T-helper 22 cell (primary cell): ENCODE measurements around the gene FBXO7.

Source experiments
- DNase-seq: peaks from one replicate; pipeline ENCODE4 v3.0.0-alpha.2; 2020; ENCODE audit warnings: low read depth

The FBXO7 gene

DNA sequence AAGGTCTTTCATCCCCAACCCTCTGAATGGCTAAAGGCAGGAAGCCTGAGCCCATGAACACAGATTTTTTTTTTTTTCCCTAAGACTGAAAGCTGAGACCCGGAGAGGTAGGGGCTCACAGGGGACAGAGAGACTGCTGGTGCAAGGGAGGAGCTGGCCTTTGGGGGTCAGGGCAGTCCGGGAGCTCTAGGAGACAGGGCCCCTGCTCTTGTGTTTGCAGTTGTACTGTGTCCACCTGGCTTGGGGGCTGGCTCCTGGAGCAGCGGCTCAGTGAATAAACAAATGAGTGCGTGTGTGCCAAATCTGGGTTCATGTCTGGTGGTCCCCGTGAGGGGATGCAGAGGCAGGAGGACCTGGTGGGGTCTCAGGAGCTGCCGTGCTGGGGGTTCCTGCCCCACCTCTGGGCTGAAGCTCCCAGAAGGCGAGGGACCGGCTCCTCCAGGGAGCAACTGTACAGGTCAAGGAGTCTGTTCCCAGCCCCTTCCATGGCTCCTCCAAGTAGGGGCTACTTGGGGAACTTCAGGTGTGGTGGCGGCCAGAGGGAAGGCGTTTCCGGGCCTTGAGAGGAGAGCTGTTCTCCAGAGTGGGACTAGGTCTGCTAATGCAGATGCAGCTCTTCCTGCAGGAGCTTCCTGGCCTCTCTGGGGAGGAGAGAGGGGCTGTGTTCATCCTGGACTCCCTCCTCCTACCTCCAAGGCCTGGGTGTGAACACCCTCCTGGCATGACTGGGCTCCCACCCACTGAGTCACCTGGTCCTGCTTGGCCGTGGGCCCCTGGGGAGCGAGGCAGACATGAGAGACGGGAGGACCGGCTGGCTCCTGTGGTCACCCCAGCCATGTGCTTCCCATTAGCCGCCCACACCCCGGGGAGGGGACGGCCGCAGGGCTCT, 57.6 kb downstream of the FBXO7 start:
- DNase-seq, result no peak

DNA sequence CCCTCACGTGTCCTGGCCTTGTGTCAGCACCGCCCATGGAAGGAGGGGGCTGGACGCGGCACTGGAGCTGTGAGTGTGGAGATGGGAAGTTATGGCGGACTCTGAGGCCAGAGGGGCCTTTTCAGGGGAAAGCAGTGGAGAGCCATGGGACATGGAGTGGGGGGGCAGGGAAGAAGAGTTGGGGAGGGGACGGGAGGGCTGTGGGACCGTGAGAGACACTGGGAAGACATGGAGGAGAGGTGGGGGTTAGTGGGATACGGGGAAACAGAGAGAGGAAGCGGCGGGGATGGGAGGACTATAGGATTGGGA, 58.2 kb downstream of the FBXO7 start:
- no peak for DNase-seq

DNA sequence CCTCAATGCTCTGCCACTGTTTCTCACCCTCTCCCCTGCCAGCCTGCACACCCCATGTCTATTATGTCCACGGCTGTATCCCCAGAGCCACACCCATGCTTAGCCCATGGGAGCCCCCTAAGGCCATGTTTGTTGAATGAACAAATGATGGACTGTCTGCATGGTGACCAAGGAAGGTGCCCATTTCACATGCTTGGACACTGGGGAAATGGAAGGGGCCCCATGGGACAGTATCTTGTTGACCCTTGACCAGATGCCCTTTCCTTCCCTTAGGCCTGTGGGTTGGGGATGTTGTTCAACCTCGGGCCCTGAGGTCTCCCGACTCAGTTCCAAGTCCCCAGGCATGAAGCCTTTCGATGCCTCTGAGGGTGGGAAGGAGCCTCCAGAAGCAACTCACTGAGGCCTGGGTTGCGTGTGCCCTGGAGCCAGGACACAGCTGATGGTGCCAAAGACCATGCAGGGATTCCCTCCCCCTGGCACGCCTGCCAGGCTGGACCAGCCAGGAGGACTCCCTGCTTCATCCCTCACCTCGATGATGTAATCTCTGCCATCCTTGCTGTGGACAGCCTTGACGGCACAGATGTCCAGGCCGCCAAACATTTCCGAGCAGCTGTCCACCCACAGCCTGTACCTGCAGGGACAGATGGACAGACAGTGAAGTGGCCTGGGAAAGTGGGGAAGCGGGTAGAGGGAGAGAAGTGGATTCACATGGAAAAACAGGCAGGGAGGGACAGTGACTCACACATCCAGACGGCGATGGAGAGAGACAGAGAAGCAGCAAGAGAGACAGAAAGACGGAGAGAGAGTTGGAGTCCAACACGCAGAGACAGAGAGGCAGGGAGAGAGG, 58.9 kb downstream of the FBXO7 start:
- no peak for DNase-seq

DNA sequence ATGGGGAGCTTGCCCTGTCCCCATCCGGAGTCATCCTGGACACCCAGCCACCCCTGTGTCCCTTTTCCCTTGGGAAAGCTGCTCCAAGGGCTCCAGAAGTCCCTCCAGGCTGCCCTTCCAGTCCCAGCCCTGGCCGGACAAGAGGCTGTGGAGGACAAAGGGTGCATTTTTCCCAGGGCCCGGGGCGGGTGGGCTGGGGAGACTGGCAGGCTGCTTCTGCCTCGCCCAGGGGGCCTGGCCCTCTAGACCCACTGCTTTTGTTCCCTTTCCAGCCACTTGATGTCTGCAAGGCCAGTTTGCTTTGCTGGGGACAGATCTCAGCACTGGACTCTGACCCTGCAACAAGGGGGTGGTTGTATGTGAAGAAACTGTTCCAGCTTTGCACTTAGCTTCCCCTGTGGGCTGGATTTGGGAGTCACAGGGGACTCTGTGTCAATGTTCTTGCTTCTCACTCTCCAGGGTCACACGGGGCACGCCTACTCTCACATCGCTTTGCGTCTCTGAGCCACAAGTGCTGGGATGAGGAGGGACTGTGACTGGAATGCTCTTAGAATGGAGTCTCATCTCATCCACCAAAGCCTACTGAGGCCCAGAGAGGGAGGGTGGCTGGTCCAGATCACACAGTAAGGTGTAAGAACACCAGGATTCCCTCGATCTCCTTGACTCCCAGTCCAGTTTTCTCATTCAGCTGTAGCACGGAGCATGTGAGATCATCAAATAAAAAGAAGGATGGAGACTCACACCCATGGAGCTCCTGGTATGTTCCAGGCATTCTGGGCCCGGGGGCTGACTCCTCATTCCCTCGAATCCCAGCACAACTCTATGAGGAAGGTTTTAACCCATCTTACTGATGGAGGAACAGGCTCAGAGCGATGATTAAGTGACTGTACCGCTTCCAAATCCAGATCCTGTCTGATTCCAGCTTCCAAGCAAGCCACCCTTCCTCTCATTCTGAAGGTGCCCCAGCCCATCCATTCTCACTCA, 59.9 kb downstream of the FBXO7 start:
- DNase-seq, result no peak

DNA sequence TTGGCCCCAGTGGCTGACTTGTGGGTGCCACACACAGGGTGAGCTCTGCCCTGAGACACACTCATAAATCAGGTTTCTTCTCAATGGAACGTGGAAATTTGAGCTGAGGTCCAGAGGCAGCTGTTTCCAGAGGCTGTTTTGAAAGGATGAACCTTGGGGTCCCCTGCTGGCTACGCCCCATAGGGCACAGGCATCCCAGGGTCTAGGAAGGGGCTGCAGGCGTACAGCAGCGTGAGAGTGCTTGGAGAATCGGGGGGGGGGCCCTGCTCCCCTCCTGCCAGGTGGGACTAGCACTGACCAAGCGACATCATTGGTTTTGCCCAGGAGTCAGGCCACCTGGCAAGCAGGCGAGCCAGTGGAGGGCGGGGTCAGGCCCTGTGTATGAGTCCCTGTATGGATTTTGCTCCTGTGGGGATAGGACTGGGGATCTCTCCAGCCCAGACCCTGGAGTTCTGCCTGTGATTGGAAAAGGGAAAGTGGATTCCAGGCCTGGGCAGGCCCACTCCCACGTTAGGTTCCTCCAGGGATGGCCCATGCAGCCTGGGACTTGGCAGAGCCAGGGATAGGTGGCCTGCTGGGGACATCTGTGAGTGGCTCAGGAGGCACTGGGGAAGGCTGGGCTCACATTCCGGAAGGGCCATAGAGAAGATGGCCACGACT, 61.0 kb downstream of the FBXO7 start:
- DNase-seq, result no peak

DNA sequence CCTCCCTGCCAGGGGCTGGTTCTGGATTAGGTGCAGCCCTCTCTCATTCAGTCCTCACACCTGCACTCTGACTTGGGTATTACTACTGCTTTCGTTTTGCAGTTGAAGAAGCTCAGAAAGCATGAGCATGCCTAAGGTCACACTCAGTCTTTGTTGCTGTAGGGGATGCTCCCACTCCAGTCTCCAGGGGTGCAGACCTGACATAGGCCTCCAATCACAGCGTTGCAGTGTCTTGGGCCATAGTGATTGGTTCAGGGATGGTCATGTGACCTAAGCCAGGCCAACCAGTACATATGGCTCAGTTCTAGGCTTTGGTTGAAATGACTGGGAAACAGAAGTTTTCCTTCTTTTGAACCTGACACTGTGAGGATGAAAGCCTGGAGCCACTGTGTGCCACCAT, 61.7 kb downstream of the FBXO7 start:
- DNase-seq, result no peak

DNA sequence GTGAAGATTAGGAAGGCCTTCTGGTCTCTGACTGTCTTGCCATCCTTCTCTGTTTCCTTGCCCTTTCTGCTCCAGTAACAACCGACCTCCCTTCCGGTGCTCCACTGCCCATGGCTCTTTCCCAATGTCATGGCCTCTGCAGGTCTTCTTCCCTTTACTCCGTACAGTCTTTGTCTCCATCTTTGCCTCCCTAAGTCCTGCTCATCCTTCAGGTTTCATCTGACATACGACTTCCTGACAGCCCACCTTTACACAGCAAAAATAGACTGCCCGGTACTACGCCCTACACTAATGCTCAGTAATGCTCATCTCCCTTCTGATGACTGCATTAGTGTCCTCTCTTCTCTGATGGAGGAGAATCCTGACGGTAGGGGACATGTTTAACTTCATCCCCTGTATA, 63.9 kb downstream of the FBXO7 start:
- DNase-seq, result no peak

DNA sequence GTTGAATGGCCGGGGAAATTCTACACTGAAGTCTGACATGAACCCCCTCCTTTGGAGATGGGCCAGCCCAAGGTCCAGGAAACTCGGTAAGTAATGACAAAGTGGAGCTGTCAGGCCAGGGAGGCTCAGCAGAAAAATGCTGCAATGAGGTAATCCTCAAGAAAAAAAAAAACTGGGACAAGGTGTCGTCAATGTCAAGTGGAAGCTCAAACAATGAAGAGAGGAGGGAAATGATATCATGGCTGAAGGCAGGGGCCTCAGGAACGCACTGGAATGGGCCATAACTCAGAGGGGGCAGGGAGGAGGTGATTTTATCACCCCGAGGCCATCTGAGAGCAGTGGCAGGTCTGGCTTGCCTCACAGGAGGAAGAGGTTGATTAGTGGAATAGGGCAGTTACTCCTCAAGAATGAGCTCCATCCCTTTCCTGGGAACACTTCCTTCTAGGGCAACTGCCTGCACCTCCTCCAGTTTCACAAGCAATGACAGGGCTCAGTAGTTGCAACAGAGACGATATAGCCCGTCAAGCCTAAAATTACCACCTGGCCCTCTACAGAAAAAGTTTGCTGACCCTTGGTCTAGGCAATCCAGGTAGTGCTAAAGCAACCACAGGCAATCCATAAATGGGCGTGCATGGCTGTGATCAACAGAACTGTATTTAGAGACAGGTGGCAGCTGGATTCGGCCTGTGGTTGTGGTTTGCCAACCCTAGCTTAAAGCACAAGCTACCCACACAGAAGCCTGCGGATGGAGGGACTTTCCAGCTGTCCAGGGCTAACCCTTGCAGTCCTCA, 65.2 kb downstream of the FBXO7 start:
- DNase-seq, result no peak

DNA sequence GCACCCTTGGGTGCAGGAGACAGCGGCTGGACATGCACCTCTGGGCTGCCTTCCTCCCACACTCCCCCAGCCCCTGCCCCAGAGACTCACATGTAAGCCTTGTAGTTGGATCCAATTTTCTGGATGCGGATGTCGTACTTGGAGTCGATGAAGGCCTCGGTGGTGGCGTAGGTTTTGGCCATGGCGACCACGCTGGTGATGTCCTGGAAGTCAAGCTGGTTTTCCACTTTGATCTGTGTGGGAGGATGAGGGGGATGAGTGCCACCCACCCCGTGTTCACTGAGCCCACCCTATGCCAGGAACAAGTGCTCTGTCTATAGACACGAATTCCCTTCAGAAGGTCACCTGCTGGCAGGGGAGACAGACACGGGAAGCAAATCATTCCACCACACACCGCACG, 66.9 kb downstream of the FBXO7 start:
- no peak for DNase-seq

DNA sequence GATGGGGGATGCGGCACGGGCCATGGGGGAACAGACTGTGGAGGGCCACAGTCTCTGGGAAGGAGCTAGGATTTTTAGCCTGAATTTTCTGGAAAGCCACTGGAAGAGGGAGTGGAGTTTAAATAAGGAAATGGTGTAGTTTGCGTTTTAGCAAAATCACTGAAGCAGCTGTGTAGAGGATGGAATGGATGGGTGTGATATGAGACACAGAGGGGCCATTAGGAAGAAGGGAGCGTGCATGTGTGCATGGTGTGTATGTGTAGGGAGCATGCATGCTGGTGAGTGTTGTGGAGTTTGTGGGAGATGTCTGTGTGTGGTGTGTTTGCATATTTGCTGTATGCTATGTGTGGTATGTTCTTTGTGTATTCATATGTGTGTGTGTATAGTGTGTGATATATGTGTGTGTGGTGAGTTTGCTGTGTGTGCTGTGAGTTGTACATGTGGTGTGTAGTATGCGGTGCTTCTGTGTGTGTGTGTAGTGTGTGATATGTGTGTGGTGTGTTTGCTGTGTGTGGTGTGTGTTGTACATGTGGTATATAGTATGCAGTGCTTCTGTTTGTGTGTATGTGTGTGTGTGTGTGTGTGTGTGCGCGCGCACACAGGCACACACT, 67.6 kb downstream of the FBXO7 start:
- DNase-seq, result no peak

DNA sequence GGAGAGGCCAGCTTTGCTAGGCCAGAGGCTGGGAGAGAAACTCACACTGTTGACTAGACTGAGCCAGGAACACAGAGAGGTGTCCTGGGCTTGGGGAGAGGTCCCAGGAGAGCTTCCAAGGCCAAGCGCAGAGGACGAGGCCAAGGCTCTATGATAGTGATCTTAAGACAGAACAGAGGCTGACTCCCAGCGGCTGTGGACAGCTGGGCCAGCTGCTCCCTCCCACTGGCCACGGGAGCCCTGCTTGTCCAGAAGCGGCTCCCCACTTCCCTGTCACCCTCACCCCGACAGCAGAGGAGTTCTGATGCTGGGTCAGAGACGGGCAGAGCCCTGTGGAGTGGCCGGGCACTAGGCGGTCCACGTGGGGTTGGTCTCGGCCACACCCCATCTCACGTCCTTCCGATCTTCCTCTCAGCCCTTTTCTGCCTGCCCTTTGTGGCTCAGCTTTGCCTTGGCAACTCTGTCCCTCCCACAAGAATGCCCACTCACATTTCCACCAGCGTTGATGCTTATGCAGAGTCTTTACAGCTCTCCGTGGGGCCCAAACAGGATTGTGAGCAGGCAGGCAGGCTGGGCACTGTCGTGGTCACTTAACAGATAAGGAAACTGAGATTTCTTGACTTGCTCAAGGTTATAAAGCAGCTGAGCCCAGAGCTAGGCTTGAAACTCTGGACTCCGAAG, 68.2 kb downstream of the FBXO7 start:
- no peak for DNase-seq

DNA sequence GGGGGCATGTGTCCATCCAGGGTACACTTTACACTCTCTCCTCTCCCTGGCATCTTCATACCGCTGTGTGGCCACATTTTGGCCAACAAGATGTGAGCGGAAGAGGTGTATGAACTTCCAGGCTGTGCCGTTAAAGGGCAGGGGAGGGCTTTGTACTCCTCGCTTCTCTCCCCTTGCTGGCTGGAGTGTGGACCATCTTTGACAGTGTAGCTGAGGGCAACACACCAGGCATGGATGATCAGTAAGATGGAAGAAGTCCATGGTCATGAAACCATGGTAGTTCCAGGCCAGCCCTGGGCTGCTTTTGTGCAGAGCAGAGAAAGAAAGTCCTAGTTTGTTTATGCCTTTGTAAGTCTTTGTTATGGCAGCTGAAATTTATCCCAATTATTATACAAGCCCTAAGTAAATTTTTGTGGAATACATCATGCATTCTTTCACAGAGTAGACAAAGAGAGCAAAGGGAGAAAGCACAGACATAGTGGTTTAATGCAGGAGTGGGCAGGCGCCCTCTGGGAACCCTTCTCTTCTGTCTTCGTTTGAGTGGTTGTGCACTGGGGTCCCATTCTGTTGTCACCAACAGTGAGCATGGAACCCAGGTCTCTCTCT, 70.4 kb downstream of the FBXO7 start:
- no peak for DNase-seq

DNA sequence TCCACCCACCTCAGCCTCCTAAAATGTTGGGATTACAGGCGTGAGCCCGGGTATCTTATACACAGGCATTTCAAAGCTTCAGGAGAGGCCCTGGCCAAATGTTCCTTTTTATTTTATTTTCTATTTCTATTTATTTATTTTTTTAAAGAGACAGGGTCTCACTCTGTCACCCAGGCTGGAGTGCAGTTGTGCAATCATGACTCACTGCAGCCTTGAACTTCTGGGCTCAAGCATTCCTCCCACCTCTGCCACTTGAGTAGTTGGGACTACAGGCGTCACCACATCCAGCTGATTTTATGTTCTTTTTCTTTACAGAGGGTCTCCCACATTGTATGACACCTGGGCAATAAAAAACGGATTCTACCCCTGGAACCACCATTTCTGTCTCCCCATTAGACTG, 71.2 kb downstream of the FBXO7 start:
- no peak for DNase-seq

DNA sequence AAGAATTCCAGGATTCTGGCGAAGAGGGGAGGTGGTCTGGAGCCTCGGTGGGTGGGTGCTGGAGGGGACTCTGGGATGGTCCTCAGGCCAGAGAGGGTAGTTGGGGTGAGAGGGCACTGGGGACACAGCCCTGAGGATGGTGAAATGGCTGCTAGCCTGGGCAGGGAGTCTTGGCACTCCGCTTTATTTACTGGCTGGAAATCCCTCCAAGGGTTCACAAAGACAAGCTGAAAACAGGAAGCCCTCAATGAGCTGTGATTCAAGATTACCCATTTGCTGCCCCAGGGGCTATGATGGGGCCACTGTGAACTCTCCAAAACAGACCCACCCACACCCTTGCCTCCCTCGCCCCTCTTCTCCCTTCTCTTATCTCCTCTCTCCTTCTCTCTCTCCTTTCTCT, 71.9 kb downstream of the FBXO7 start:
- DNase-seq, result no peak

DNA sequence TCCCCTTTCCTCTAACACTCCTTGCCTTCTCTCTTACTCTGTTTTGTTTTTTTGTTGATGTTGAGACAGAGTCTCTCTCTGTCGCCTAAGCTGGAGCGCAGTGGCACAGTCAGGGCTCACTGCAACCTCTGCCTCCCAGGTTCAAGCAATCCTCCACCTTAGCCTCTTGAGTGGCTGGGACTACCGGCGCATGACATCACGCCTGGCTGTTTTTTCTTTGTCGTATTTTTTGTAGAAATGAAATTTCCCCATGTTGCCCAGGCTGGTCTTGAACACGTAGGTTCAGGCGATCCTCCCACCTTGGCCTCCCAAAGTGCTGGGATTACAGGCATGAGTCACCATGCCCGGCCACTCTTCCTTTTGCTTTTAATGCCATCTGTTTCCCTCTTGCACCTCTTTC, 72.3 kb downstream of the FBXO7 start:
- DNase-seq, result no peak

DNA sequence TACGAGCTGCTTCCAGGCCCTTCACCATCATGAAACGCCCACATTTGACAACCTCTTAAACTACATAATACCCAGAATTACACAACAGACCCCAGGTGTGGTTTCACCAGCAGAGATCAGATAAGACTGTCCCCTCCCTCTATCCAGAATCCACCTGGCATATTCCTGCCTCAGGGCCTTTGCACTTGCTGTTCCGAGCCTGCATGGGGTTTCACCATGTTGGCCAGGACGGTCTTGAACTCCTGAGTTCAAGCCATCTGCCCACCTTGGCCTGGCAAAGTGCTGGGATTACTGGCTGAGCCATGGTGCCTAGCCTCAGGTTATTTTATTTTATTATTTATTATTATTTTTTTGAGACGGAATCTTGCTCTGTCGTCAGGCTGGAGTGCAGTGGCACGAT, 73.4 kb downstream of the FBXO7 start:
- no peak for DNase-seq
